GM20431 (cell line): ENCODE measurements around the gene FAM13A.

Source experiments
- in situ Hi-C: fragments of 300-500 bp; cut with MseI, MboI; formaldehyde crosslinking; loops from one replicate; pipeline ENCODE4 v1.15.0; 2020; ENCODE audit warnings: low sequenced_read_pairs; ENCODE audit not compliant: unreplicated experiment

The FAM13A gene

GRCh38 chr4:88820698-88821415 is 236.1 kb downstream of the FAM13A start:
- in situ Hi-C loops, result no loop called here

GRCh38 chr4:88819818-88820697 is 236.9 kb downstream of the FAM13A start:
- in situ Hi-C loops, result loop anchor here (10.0 kb wide), 1 partner anchor 205 kb away; no protein-coding TSS in a partner anchor

- in situ Hi-C loops, result loop anchor here (10.0 kb wide), 1 partner anchor 206 kb away; no protein-coding TSS in a partner anchor
Observed at GRCh38 chr4:88818631-88819470, 238.1 kb downstream of the FAM13A start.

- in situ Hi-C loops, result loop anchor here (10.0 kb wide), 1 partner anchor 207 kb away; no protein-coding TSS in a partner anchor
Observed at GRCh38 chr4:88817740-88818139, 239.2 kb downstream of the FAM13A start.

GRCh38 chr4:88816360-88816759 is 240.6 kb downstream of the FAM13A start:
- in situ Hi-C loops, result loop anchor here (10.0 kb wide), 1 partner anchor 208 kb away; no protein-coding TSS in a partner anchor

GRCh38 chr4:88814043-88814617 is 242.9 kb downstream of the FAM13A start:
- in situ Hi-C loops, result loop anchor here (10.0 kb wide), 1 partner anchor 211 kb away; no protein-coding TSS in a partner anchor

- in situ Hi-C loops, result loop anchor here (10.0 kb wide), 1 partner anchor 212 kb away; no protein-coding TSS in a partner anchor
Observed at GRCh38 chr4:88813013-88813412, 244.0 kb downstream of the FAM13A start.

- in situ Hi-C loops, result loop anchor here (10.0 kb wide), 1 partner anchor 212 kb away; no protein-coding TSS in a partner anchor
Observed at GRCh38 chr4:88812420-88812819, 244.6 kb downstream of the FAM13A start.

- in situ Hi-C loops, result loop anchor here (10.0 kb wide), 1 partner anchor 213 kb away; no protein-coding TSS in a partner anchor
Observed at GRCh38 chr4:88811904-88812303, 245.1 kb downstream of the FAM13A start.

- in situ Hi-C loops, result loop anchor here (10.0 kb wide), 1 partner anchor 214 kb away; no protein-coding TSS in a partner anchor
Observed at GRCh38 chr4:88810325-88810724, 246.7 kb downstream of the FAM13A start.

- in situ Hi-C loops, result loop anchor here (10.0 kb wide), 1 partner anchor 215 kb away; no protein-coding TSS in a partner anchor
Observed at GRCh38 chr4:88809576-88810219, 247.3 kb downstream of the FAM13A start.

- in situ Hi-C loops, result no loop called here
Observed at GRCh38 chr4:88809101-88809500, 247.9 kb downstream of the FAM13A start.

GRCh38 chr4:88807499-88807898 is 249.5 kb downstream of the FAM13A start:
- in situ Hi-C loops, result no loop called here

- in situ Hi-C loops, result no loop called here
Observed at GRCh38 chr4:88804234-88804633, 252.8 kb downstream of the FAM13A start.

GRCh38 chr4:88803600-88804096 is 253.3 kb downstream of the FAM13A start:
- in situ Hi-C loops, result no loop called here

- in situ Hi-C loops, result no loop called here
Observed at GRCh38 chr4:88802585-88803286, 254.2 kb downstream of the FAM13A start.

GRCh38 chr4:88802138-88802537 is 254.8 kb downstream of the FAM13A start:
- in situ Hi-C loops, result no loop called here

GRCh38 chr4:88799900-88800299 is 257.1 kb downstream of the FAM13A start:
- in situ Hi-C loops, result no loop called here
